HEK293 (cell line): ENCODE results near the gene TCAP.

Experiments
- ZNF621 ChIP-seq: fragments of 450-650 bp; formaldehyde crosslinking; IDR thresholded peaks from 2 replicates; pipeline ENCODE4 v1.5.1; 2017; ENCODE audit warnings: missing biosample characterization, missing genetic modification characterization
- TF ChIP-seq, protein P1 (sequence below): fragments of 450-650 bp; formaldehyde crosslinking; IDR thresholded peaks from 2 replicates; pipeline ENCODE4 v1.5.1; 2016; ENCODE audit warnings: missing biosample characterization, missing genetic modification characterization

DNA sequence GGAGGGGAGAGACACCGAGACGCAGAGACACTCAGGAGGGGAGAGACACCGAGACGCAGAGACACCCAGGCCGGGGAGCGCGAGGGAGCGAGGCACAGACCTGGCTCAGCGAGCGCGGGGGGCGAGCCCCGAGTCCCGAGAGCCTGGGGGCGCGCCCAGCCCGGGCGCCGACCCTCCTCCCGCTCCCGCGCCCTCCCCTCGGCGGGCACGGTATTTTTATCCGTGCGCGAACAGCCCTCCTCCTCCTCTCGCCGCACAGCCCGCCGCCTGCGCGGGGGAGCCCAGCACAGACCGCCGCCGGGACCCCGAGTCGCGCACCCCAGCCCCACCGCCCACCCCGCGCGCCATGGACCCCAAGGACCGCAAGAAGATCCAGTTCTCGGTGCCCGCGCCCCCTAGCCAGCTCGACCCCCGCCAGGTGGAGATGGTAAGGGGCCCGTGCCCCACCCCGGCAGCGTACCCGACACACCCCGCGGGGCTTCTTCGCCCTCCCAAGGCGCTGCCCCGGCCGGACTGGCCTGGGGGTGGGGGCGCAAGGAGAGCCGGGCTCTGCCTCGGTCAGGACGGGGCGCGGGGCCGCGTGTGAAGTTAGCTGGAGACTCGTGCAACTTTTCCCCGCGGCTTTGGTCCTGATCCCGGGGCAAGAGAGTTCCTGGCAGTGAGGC, 38.0 kb upstream of the TCAP start:
- TF ChIP-seq, protein P1, sequence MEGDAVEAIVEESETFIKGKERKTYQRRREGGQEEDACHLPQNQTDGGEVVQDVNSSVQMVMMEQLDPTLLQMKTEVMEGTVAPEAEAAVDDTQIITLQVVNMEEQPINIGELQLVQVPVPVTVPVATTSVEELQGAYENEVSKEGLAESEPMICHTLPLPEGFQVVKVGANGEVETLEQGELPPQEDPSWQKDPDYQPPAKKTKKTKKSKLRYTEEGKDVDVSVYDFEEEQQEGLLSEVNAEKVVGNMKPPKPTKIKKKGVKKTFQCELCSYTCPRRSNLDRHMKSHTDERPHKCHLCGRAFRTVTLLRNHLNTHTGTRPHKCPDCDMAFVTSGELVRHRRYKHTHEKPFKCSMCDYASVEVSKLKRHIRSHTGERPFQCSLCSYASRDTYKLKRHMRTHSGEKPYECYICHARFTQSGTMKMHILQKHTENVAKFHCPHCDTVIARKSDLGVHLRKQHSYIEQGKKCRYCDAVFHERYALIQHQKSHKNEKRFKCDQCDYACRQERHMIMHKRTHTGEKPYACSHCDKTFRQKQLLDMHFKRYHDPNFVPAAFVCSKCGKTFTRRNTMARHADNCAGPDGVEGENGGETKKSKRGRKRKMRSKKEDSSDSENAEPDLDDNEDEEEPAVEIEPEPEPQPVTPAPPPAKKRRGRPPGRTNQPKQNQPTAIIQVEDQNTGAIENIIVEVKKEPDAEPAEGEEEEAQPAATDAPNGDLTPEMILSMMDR (tag by site-specific recombination): no peak
- no peak for TF ChIP-seq ZNF621 (tag by site-specific recombination)
